ENCODE data around the gene CYTH2.

DNA sequence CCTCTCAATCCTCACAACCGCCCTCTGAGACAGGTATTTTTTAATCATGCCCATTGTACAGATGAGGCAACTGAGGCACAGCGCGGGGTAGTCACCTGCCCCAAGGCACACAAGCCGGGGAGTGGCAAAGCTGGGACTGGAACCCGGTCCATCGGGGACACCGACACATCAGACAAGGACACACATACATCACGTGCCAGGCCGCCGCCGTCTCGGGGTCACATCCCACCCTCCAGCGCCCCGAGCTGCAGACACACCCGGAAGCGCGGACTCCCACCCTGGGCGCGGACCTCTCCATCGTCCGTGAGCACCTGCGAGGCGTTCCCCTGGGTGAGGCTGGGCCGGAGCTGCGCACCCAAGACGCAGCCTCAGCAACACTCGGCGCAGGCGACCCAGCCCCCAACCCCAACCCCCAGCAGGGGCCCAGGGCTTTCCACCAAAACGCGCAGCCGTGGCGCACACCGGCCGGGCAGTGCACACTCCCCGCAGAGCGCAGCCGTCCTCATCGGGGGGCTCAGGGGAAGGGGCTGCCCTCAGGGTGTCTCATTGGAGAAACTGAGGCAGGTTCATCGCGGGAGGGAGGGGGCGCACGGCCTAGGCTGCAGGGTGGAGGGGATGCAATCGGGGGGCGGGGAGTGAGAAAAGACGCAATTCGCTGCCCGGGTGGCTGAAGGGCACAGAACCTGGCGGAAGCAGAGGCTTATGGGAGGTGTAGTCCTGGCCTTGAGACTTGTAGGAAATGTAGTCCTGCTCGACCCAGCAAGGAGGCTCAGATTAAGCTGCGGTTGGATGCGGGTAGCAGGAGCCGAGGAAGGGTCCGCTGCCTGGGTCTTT lies 44.3 kb downstream of the CYTH2 start:
- TF ChIP-seq, protein P1, sequence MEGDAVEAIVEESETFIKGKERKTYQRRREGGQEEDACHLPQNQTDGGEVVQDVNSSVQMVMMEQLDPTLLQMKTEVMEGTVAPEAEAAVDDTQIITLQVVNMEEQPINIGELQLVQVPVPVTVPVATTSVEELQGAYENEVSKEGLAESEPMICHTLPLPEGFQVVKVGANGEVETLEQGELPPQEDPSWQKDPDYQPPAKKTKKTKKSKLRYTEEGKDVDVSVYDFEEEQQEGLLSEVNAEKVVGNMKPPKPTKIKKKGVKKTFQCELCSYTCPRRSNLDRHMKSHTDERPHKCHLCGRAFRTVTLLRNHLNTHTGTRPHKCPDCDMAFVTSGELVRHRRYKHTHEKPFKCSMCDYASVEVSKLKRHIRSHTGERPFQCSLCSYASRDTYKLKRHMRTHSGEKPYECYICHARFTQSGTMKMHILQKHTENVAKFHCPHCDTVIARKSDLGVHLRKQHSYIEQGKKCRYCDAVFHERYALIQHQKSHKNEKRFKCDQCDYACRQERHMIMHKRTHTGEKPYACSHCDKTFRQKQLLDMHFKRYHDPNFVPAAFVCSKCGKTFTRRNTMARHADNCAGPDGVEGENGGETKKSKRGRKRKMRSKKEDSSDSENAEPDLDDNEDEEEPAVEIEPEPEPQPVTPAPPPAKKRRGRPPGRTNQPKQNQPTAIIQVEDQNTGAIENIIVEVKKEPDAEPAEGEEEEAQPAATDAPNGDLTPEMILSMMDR (IDR thresholded peaks at IDR 0.05), result no peak
- TF ChIP-seq EZH2phosphoT487 (IDR thresholded peaks at IDR 0.05), result no peak
- no peak for TF ChIP-seq EZH2 (IDR thresholded peaks at IDR 0.05)
